Measurements from ENCODE around the gene ULK4. TPM values are rescaled to one million over a fixed set of nuclear protein-coding genes. Genes with fewer than 3 reads are reported as not detected.
"Not testable (repeated sequence)": the region's sequence is repeated elsewhere in the genome, so short reads cannot be mapped to it uniquely, and the experiment has no call there.

The ULK4 gene
- total RNA-seq, 1 donor = 23.2 TPM

DNA sequence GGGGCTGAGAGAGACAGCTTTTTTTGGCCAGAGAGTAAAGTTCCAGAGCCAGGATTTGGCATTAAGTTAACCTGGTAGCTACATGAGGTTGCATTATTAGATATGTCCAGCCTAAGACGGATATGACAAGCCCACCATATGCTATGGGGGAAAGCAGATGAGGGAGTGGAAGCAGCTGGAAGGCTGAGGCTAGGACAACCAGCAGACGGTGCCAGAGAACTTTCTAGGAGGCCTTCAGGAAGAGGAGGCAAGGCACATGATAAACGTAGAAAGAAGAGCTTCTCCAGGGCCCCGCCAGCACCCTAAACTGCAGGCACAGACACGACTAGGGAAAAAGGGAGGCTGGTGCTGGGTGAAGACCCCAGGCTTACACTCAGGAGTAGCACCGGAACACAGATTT, 675.6 kb downstream of the ULK4 start:
- no peak for DNase-seq (ENCODE audit: low read depth in 2 of 3, low spot score in 2 of 3)

DNA sequence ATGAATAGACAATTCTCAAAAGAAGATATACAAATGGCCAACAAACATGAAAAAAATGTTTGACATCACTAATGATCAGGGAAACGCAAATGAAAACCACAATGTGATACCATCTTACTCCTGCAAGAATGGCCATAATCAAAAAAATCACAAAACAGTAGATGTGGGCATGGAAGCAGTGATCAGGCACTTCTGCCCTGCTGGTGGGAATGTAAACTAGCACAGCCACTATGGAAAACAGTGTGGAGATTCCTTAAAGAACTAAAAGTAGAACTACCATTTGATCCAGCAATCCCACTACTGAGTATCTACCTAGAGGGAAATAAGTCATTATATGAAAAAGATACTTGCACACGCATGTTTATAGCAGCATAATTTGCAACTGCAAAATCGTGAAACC, 677.0 kb downstream of the ULK4 start:
- not testable (repeated sequence) for DNase-seq (ENCODE audit: low read depth in 2 of 3, low spot score in 2 of 3)

GRCh38 chr3:41277790-41278465, 684.0 kb downstream of the ULK4 start:
- DNase-seq (ENCODE audit: low read depth in 2 of 3, low spot score in 2 of 3) = no peak

- DNase-seq (ENCODE audit: low read depth in 2 of 3, low spot score in 2 of 3) = no peak
Measured at GRCh38 chr3:41276191-41276590, 685.7 kb downstream of the ULK4 start.

DNA sequence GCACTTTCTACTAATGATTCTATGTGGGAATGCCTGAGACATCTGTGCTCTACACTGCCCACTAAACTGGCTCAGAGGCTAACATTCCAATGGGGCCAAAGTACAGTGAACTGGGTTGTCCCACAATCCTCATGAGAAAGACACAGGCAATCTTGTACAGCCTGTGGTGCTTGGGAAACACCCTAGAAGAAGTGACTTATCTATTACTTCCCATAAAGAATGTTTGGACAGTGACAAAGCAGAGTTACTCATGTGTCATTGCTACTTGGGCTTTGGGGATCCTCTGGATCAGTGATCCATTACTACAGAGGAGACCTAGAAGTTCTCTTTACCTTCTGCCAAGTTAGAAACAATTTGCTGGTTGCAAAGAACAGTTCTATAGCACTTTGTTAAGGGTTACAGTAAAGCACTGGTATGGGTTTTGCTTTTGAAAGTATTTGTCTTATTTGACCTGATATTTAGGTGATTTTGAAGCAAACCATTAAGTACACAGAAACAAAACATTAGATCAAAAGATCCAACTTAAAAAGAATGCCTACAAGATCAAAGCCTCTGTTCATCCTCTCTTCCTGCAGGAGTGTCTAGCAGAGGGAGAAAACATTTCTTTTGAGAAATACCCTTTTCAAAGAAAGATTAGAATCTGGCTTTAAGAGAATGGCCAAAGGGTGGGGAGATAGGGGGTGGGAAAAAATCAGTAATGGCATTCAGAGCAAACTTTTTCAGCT, 686.8 kb downstream of the ULK4 start:
- no peak for DNase-seq (ENCODE audit: low read depth in 2 of 3, low spot score in 2 of 3)

DNA sequence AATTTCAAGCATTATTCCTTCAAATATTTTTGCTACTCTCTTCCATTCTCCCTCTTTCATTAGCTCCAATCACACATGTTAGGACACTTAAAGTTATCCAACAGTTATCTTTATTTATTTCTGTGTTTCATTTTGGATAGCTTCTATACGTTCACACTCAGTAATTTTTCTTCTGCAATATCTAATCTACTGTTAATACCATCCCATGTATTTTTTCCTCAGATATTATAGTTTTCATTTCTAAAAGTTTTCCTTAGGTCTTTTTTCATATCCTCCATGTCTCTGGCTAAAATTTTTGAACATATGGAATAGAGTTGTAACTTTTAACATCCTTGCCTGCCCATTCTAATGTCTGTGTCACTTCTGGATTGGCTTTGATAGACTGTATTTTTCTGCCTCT, 689.2 kb downstream of the ULK4 start:
- DNase-seq (ENCODE audit: low read depth in 2 of 3, low spot score in 2 of 3) = no peak

- DNase-seq (ENCODE audit: low read depth in 2 of 3, low spot score in 2 of 3) = no peak
Measured at GRCh38 chr3:41267975-41268640, 693.8 kb downstream of the ULK4 start.

DNA sequence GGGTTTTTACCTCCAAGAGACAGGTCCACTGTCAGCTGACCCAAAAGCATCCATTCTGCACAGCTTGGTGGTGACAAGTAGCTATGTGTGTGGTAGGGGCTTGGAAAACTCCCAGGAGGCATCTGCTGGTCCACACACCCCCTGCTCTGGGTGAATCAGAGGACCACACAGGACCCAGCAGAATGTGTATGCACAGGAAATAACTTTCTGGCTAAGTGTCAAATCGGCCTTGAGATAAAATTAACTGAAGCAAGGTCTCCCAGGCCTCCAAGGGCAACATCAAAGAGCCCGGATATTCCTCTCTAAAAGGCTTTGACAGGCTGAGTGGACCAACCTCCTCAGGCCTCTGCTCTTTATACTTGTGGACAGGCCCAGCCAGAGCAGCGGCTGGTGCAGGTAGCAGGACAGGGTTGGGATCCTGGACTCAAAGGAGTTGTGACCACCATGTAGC, 696.1 kb downstream of the ULK4 start:
- DNase-seq (ENCODE audit: low read depth in 2 of 3, low spot score in 2 of 3) = no peak

DNA sequence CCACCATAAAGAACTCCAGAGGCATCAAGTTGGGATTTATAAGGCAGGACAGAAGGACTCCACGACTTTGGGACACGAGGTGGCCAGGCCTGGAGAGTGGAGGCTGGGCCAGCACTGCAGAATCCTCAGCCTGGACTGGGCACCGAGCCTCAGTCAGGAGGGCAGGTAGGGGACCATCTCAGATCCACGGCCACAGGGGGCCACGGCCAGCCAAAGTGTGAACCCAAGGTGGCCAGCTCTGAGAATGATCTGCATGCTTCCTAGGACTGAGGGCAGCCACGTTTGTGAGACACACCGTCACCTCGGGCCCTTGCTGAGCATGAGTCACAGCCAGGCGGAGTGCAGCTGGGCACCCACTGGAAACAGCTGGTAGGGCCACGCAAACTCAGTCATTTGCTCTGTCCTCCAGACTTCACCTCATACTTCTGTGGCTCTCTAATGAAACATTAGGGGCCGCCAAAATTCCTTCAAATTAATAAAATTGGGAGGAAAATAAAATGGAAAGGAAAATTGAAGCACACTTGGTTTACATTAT, 696.8 kb downstream of the ULK4 start:
- no peak for DNase-seq (ENCODE audit: low read depth in 2 of 3, low spot score in 2 of 3)

DNA sequence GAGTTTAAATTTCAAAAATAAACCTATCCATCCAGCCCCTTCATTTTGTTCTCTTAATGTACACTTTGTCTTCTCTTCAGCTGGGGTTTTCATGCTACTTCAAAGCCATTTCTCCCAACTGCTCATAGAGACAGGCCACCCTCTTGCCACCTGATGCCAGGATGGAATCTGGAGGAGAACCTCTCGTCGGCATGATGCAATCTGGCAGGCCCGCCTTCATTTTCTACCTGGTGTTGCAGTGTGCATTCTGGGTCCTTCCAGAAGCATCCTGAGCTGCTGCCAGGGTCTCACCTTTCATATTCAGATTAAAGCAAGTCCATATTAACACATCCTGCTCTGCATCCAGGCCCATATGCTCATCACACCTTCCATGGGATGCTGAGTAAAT, 701.8 kb downstream of the ULK4 start:
- DNase-seq (ENCODE audit: low read depth in 2 of 3, low spot score in 2 of 3) = no peak

GRCh38 chr3:41259449-41260062, 702.3 kb downstream of the ULK4 start:
- no peak for DNase-seq (ENCODE audit: low read depth in 2 of 3, low spot score in 2 of 3)

DNA sequence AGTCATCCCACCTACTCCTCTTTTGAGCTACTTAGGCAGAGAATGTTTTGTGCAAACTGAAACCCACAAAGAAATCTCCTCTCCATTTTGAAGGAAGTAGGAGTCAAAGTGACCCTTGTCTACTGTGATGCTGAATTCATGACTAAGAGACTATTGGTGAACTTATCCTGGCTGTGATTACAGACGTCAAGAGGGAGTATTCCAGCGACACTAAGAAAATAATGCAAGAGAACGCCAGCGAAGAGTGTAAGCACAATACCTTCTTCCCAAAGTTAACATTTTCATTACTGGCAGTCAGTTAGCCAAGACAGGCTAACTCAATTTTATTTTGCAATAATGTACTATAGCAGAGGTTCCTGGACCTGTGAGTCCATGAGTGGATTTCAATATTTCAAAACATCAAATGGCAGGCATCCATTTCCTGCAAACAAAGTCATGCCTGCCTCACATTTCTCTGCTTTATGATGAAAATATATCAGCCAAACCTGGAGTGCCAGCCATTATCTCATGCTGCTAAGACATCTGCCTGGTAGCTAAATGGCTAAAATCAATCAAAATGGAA, 703.6 kb downstream of the ULK4 start:
- no peak for DNase-seq (ENCODE audit: low read depth in 2 of 3, low spot score in 2 of 3)

DNA sequence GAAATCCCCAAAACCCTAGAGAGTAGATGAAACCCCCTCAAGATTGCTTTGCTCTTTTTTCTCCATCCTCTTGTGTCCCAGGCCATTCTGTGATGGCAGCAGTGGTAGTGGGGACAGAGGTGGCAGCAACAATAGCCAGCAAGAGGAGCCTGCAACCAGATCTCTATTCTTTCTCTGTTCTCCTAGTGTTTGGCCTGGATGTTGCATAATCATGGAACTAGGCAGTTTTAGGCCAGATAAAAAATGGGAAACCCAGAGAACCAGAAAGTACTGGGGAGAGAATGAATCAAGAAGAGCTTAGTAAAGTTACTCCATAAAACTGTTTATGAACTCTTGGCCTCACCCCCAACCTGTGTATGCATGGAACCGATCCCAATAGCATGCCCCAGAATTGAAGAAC, 710.3 kb downstream of the ULK4 start:
- no peak for DNase-seq (ENCODE audit: low read depth in 2 of 3, low spot score in 2 of 3)

- no peak for DNase-seq (ENCODE audit: low read depth in 2 of 3, low spot score in 2 of 3)
Measured at GRCh38 chr3:41250825-41251224, 711.1 kb downstream of the ULK4 start.

- no peak for DNase-seq (ENCODE audit: low read depth in 2 of 3, low spot score in 2 of 3)
Measured at GRCh38 chr3:41249318-41249717, 712.6 kb downstream of the ULK4 start.

GRCh38 chr3:41248525-41248924, 713.4 kb downstream of the ULK4 start:
- DNase-seq (ENCODE audit: low read depth in 2 of 3, low spot score in 2 of 3) = no peak

GRCh38 chr3:41247055-41248004, 714.6 kb downstream of the ULK4 start:
- DNase-seq (ENCODE audit: low read depth in 2 of 3, low spot score in 2 of 3) = no peak

GRCh38 chr3:41244620-41245336, 717.1 kb downstream of the ULK4 start:
- DNase-seq (ENCODE audit: low read depth in 2 of 3, low spot score in 2 of 3) = no peak

DNA sequence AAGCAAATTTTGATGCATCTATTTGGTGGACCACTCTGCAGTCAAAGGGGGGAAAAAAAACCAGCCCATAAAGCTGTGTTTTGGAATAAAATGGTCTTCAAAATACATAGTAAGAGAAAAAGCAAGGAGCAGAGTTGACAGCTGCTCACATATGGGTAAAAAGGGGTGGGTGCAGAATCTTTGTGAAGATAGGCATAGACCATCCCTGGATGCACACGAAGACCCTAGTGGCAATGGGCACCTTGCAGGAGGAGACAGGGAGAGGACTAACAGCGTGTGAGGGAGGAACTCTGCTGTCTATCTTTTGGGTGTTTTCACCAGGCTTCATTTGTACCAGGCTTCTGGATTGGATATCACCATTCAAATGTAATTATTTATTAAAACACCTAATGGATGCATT, 718.7 kb downstream of the ULK4 start:
- no peak for DNase-seq (ENCODE audit: low read depth in 2 of 3, low spot score in 2 of 3)

All from hematopoietic multipotent progenitor cell (in vitro differentiated cells).